HepG2 (cell line): ENCODE measurements around the gene MECR. TPM values are rescaled to one million over a fixed set of nuclear protein-coding genes. Genes with fewer than 3 reads are reported as not detected.

Experiments used
- CENPX ChIP-seq: sonication (generic); formaldehyde crosslinking; IDR thresholded peaks from 2 replicates; pipeline ENCODE4 v1.9.0; 2021; ENCODE audit warnings: mild to moderate bottlenecking, missing genetic modification reagents, moderate library complexity
- DMTF1 ChIP-seq: sonication (generic); formaldehyde crosslinking; IDR thresholded peaks from 2 replicates; pipeline ENCODE4 v1.4.0; 2020; ENCODE audit warnings: mild to moderate bottlenecking, missing genetic modification reagents
- FOXC1 ChIP-seq: sonication (generic); formaldehyde crosslinking; IDR thresholded peaks from 2 replicates; pipeline ENCODE4 v1.8.0; 2022; ENCODE audit warnings: mild to moderate bottlenecking, missing genetic modification reagents, borderline replicate concordance
- HNF4A ChIP-seq: sonication (generic); formaldehyde crosslinking; IDR thresholded peaks from 2 replicates; pipeline ENCODE4 v1.4.0; 2020; ENCODE audit warnings: missing genetic modification reagents
- NFIB ChIP-seq: sonication (generic); formaldehyde crosslinking; IDR thresholded peaks from 2 replicates; pipeline ENCODE4 v1.9.0; 2021; ENCODE audit warnings: missing genetic modification reagents, mild to moderate bottlenecking, borderline replicate concordance
- PTBP1 ChIP-seq: fragments of 200-400 bp; formaldehyde crosslinking; IDR thresholded peaks from 2 replicates; pipeline ENCODE4 v1.6.1; 2018; ENCODE audit warnings: low read length, low read depth; ENCODE audit not compliant: poor library complexity, severe bottlenecking
- RNF2 ChIP-seq: fragments of 450-650 bp; conservative IDR thresholded peaks from 2 replicates; pipeline ENCODE4 v1.6.1; 2016; ENCODE audit warnings: low read depth
- SALL2 ChIP-seq: sonication (generic); formaldehyde crosslinking; IDR thresholded peaks from 2 replicates; pipeline ENCODE4 v1.8.1; 2023; ENCODE audit warnings: mild to moderate bottlenecking, missing genetic modification reagents, inconsistent platforms
- TFDP2 ChIP-seq: sonication (generic); formaldehyde crosslinking; IDR thresholded peaks from 2 replicates; pipeline ENCODE4 v1.4.0; 2020; ENCODE audit warnings: missing genetic modification reagents
- THYN1 ChIP-seq: sonication (generic); formaldehyde crosslinking; IDR thresholded peaks from 2 replicates; pipeline ENCODE4 v1.8.1; 2023; ENCODE audit warnings: low read depth, mild to moderate bottlenecking, moderate library complexity, missing genetic modification reagents, borderline replicate concordance
- TOPORS ChIP-seq: sonication (generic); formaldehyde crosslinking; IDR thresholded peaks from 2 replicates; pipeline ENCODE4 v1.8.0; 2023; ENCODE audit warnings: mild to moderate bottlenecking, missing genetic modification reagents
- TRAFD1 ChIP-seq: sonication (generic); formaldehyde crosslinking; IDR thresholded peaks from 2 replicates; pipeline ENCODE4 v1.5.1; 2020; ENCODE audit warnings: missing genetic modification reagents, mild to moderate bottlenecking, borderline replicate concordance
- ZFP82 ChIP-seq: sonication (generic); formaldehyde crosslinking; IDR thresholded peaks from 2 replicates; pipeline ENCODE4 v1.5.1; 2020; ENCODE audit warnings: mild to moderate bottlenecking, missing genetic modification reagents, borderline replicate concordance
- ZIK1 ChIP-seq: sonication (generic); formaldehyde crosslinking; IDR thresholded peaks from 2 replicates; pipeline ENCODE4 v1.5.0; 2020; ENCODE audit warnings: mild to moderate bottlenecking, low read depth, missing genetic modification reagents, borderline replicate concordance
- ZNF205 ChIP-seq: IDR thresholded peaks from 2 replicates; pipeline ENCODE4 v1.6.1; 2018; ENCODE audit warnings: missing biosample characterization, missing genetic modification reagents
- ZNF256 ChIP-seq: sonication (generic); formaldehyde crosslinking; conservative IDR thresholded peaks from 2 replicates; pipeline ENCODE4 v1.4.0; 2020; ENCODE audit warnings: missing genetic modification reagents
- ZNF343 ChIP-seq: sonication (generic); formaldehyde crosslinking; IDR thresholded peaks from 2 replicates; pipeline ENCODE4 v1.4.0; 2020; ENCODE audit warnings: mild to moderate bottlenecking, missing genetic modification reagents
- ZNF44 ChIP-seq: sonication (generic); formaldehyde crosslinking; IDR thresholded peaks from 2 replicates; pipeline ENCODE4 v1.5.1; 2020; ENCODE audit warnings: mild to moderate bottlenecking, missing genetic modification reagents
- ZNF558 ChIP-seq: sonication (generic); formaldehyde crosslinking; IDR thresholded peaks from 2 replicates; pipeline ENCODE4 v1.9.0; 2022; ENCODE audit warnings: mild to moderate bottlenecking, missing genetic modification reagents, borderline replicate concordance
- ZNF580 ChIP-seq: IDR thresholded peaks from 2 replicates; pipeline ENCODE4 v1.6.1; 2016; ENCODE audit warnings: low read depth, borderline replicate concordance
- ZNF619 ChIP-seq: sonication (generic); formaldehyde crosslinking; IDR thresholded peaks from 2 replicates; pipeline ENCODE4 v1.4.0; 2020; ENCODE audit warnings: mild to moderate bottlenecking, missing genetic modification reagents
- ZNF713 ChIP-seq: sonication (generic); formaldehyde crosslinking; IDR thresholded peaks from 2 replicates; pipeline ENCODE4 v1.4.0; 2020; ENCODE audit warnings: mild to moderate bottlenecking, missing genetic modification reagents
- polyA plus RNA-seq, 8 experiments: library from polyadenylated mRNA; depleted of rRNA in 3 of 8; stranded (reverse) in 7 of 8; unstranded in 1 of 8; fragments of >200 nt; fragmentation: Illumina TruSeq in 4 of 8; extraction: Trizol in 4 of 8; gene quantifications; 2 replicates each; pipeline versions ENCODE4 v1.2.1 to v1.2.3, GENCODE V29; 2011 to 2016; ENCODE audit warnings: low read depth in 4 of 8, missing spikeins in 1 of 8, mixed read lengths in 1 of 8; ENCODE audit not compliant: insufficient read depth in 1 of 8
- total RNA-seq, 5 experiments: library from RNA; depleted of rRNA; stranded (reverse); fragments of >200 nt; fragmentation: Illumina TruSeq; extraction: Trizol; gene quantifications; 2 replicates each; pipeline ENCODE4 v1.2.3, GENCODE V29; 2016; ENCODE audit warnings: low read depth in 1 of 5
- TF ChIP-seq, protein P1 (sequence below): IDR thresholded peaks from 2 replicates; pipeline ENCODE4 v1.6.1; 2018; ENCODE audit warnings: missing genetic modification reagents

The MECR gene
- total and polyA plus RNA-seq, 2 of the 13 experiments (the other 11 are each of a cell fraction or from before 2014, with no cell fraction given): 18.8 to 24.9 TPM

DNA sequence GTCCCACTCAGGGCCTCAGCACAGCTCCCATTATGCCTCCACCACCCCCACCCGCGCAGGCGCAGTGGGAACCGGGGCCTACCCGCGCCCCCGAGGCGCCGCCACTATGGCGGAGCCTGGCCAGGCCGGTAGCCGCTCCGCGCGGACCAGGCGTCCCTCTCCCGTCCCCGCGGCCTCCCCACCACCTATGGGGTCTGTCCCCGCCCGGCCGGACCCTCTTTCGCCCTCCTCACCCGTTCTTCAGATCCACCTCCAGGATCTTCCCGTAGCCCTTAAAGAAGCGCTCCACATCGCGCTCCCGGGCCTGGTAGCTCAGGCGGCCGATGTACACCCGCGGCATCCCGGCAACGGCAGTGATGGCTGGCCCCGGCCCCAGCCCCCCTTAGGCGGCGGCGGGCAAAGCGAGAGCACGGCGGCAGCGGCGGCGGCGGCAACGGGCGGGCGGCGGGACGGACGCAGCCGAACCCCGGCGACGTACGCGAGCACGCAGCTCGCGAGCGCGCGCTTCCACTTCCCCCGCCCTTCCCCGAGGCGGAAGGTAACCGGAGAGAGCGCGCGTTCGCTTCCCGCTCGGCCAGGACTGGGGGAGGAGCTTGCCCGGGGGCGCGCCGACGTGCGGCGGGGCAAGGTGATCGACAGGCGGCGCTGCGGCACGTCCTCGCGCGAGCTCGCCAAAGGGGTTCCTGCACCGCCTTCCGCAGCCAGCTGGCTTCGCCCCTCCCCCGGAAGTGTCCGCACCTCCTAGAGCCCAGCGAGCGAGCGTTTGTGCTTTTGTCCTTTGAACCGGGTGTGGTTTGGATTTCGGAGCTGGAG, 49.1 kb downstream of the MECR start, which contains the start of gene SRSF4 (continued):
- TF ChIP-seq ZNF44: peak; percentile 78; the same call in 1 of the 2 replicates
- TF ChIP-seq ZNF580: peak; percentile 61; the same call in 1 of the 2 replicates
- peak; percentile 92 for TF ChIP-seq TFDP2 (CRISPR knock-in tag)
- peak; percentile 80 for TF ChIP-seq ZFP82
- TF ChIP-seq PTBP1: no peak
- TF ChIP-seq ZNF205 (CRISPR knock-in tag): peak; percentile 47
- peak; percentile 88 for TF ChIP-seq HNF4A
- peak; percentile 36; the same call in 1 of the 2 replicates for TF ChIP-seq ZNF558 (CRISPR knock-in tag)
- peak; percentile 88 for TF ChIP-seq ZIK1 (CRISPR knock-in tag)
- TF ChIP-seq ZNF713 (CRISPR knock-in tag): peak; percentile 73; the same call in 1 of the 2 replicates
- TF ChIP-seq RNF2: no peak; the same call in 1 of the 2 replicates
- peak; percentile 87; the same call in 1 of the 2 replicates for TF ChIP-seq FOXC1 (CRISPR knock-in tag)
- TF ChIP-seq, protein P1, sequence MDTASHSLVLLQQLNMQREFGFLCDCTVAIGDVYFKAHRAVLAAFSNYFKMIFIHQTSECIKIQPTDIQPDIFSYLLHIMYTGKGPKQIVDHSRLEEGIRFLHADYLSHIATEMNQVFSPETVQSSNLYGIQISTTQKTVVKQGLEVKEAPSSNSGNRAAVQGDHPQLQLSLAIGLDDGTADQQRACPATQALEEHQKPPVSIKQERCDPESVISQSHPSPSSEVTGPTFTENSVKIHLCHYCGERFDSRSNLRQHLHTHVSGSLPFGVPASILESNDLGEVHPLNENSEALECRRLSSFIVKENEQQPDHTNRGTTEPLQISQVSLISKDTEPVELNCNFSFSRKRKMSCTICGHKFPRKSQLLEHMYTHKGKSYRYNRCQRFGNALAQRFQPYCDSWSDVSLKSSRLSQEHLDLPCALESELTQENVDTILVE (CRISPR knock-in tag): peak; percentile 95
- TF ChIP-seq ZNF343 (CRISPR knock-in tag): no peak; the same call in 1 of the 2 replicates
- no peak for TF ChIP-seq CENPX (CRISPR knock-in tag)
- 0 out of 2 replicates have a peak, but pooled peaks have one; percentile 28 for TF ChIP-seq ZNF256
- TF ChIP-seq TOPORS (CRISPR knock-in tag): peak; percentile 77
- 0 out of 2 replicates have a peak, but pooled peaks have one; percentile 74 for TF ChIP-seq SALL2
- TF ChIP-seq TRAFD1 (CRISPR knock-in tag): no peak
- no peak for TF ChIP-seq NFIB (CRISPR knock-in tag)
- no peak for TF ChIP-seq ZNF619 (CRISPR knock-in tag)
- no peak for TF ChIP-seq DMTF1 (CRISPR knock-in tag)
- no peak for TF ChIP-seq THYN1
